Ramos (cell line): ENCODE results near the gene UTS2R.
"Not testable (repeated sequence)": the region's sequence is repeated elsewhere in the genome, so short reads cannot be mapped to it uniquely, and the experiment has no call there.

Experiments
- in situ Hi-C: fragments of 300-500 bp; cut with MboI; formaldehyde crosslinking; loops from one replicate; pipeline ENCODE4 v1.14.3; 2022; ENCODE audit warnings: low sequenced_read_pairs; ENCODE audit not compliant: unreplicated experiment

UTS2R gene

GRCh38 chr17:82400206-82400605, 28.6 kb downstream of the UTS2R start:
- in situ Hi-C loops = no loop called here

GRCh38 chr17:82400830-82401229, 29.3 kb downstream of the UTS2R start:
- in situ Hi-C loops = no loop called here

- in situ Hi-C loops = no loop called here
Measured at GRCh38 chr17:82402865-82403264, 31.3 kb downstream of the UTS2R start.

GRCh38 chr17:82403662-82404660, 32.4 kb downstream of the UTS2R start:
- in situ Hi-C loops = no loop called here

- in situ Hi-C loops = loop anchor here (5.0 kb wide), 1 partner anchor 48 kb away; the partner anchor contains the start of gene TEX19
Measured at GRCh38 chr17:82405051-82405450, 33.5 kb downstream of the UTS2R start.

- in situ Hi-C loops = loop anchor here (5.0 kb wide), 1 partner anchor 49 kb away; the partner anchor contains the start of gene TEX19
Measured at GRCh38 chr17:82406131-82406671, 34.6 kb downstream of the UTS2R start.

- in situ Hi-C loops = loop anchor here (5.0 kb wide), 1 partner anchor 50 kb away; the partner anchor contains the start of gene TEX19
Measured at GRCh38 chr17:82407255-82407654, 35.7 kb downstream of the UTS2R start.

GRCh38 chr17:82408288-82408937, 36.8 kb downstream of the UTS2R start:
- in situ Hi-C loops = loop anchor here (5.0 kb wide), 1 partner anchor 51 kb away; the partner anchor contains the start of gene TEX19

GRCh38 chr17:82408938-82409318, 37.4 kb downstream of the UTS2R start:
- in situ Hi-C loops = loop anchor here (5.0 kb wide), 1 partner anchor 52 kb away; the partner anchor contains the start of gene TEX19

- in situ Hi-C loops = no loop called here
Measured at GRCh38 chr17:82410014-82410716, 38.6 kb downstream of the UTS2R start.

GRCh38 chr17:82411396-82412053, 40.0 kb downstream of the UTS2R start:
- in situ Hi-C loops = no loop called here

GRCh38 chr17:82412081-82412480, 40.5 kb downstream of the UTS2R start:
- in situ Hi-C loops = not testable (repeated sequence)

GRCh38 chr17:82412535-82413520, 41.3 kb downstream of the UTS2R start:
- in situ Hi-C loops = no loop called here

- in situ Hi-C loops = no loop called here
Measured at GRCh38 chr17:82414548-82415281, 43.1 kb downstream of the UTS2R start.

- in situ Hi-C loops = no loop called here
Measured at GRCh38 chr17:82415336-82415735, 43.8 kb downstream of the UTS2R start.

- in situ Hi-C loops = no loop called here
Measured at GRCh38 chr17:82415786-82416185, 44.2 kb downstream of the UTS2R start.

GRCh38 chr17:82416264-82416663, 44.7 kb downstream of the UTS2R start:
- in situ Hi-C loops = no loop called here

GRCh38 chr17:82416771-82417170, 45.2 kb downstream of the UTS2R start:
- in situ Hi-C loops = no loop called here
